ENCODE data around the gene NNAT. TPM values are rescaled to one million over a fixed set of nuclear protein-coding genes. Genes with fewer than 3 reads are reported as not detected.
A peak's percentile ranks its signal among the peaks of the same experiment; 100 is the strongest.

The NNAT gene
- total RNA-seq, 2 experiments from 2014 or later: 0.50 to 0.91 TPM

DNA sequence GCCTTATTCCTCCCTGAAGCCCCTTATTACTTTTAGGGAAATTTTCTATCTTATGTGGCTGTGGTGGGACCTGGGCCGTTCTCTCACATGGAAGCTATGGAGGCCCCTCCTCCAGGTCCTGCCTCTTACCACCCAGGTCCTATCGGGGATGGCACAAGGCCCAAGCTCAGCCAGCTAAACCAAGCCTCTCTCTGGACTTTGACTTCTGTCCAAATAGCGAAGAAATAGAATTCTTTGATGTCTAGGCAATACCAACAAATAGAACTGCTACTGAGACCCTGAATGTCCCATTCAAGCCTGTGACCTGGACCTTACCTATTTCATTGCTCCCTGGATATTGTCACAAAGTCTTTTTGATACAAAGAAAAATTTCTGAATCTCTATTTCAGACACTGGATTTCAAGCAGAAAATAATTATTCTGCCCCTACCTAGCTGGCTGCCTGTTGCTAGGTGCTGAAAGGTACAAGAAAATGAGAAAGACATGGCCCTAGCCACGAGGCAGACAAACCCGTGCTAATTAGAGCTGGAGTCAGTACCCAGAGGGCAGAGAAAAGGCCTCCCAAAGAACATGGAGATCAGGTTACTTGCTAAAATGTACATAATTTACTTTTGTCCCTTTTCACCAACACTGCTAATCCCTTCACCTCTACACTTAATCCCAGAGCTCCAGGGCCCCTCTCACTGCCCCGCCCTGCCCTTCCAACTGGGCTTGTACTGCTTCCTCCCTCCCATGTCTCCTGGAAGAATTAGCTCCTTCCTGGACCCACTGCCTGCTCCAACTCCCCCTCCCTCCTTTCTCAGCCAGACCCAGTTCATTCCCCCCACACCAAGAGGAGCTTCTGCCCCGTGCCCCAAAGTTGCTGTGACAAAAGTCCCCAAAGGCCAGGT is 15.5 kb upstream of the NNAT start:
- Mint-ChIP-seq H3K9me3 (no peaks in the 10 kb centered on the region), H3K27ac (no peak overlapping the region), H3K36me3 (ENCODE audit: low read depth) (no peaks in the 10 kb centered on the region), H3K4me3 (no peak overlapping the region), H3K4me1 (ENCODE audit: low read depth) (no peaks in the 10 kb centered on the region), H3K27me3 (ENCODE audit: low read depth) (no peaks in the 10 kb centered on the region)
- intact Hi-C loops (cut with micrococcal nuclease): no loop called here
- CTCF ChIA-PET: interaction anchor here (0.8 kb wide), 1 partner anchor 16 kb away, joined by 3 read pairs; no protein-coding TSS in a partner anchor
- DNase-seq: no peak

DNA sequence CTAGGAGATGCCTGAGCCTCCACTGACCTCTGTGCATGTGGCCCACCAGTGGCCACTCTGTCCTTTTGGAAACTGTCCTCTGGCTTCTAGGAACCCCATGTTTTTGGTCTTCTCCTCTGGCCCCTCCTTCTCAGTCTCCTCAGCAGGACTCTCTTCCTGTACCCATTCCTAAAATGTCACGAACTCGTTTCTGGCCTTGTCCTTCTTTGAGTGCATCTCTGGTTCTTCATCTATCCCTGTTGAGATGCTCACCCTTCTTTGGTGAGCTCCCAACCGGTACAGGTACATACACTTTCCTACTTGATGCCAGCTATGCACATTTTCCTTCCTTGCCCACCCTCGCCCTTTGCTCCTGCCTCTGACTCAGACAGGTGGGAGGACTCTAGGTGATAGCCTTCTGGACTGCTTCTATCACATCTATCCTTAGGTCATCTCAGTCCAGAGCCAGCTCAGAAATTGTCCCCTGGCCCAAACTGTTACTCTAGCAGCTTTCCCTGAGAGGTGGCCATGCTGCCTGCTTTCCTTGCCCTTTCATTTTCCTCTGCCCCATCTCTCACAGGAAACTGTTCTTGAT is 14.8 kb upstream of the NNAT start:
- peaks cover 2% of the 10 kb centered on the region for H3K36me3 Mint-ChIP-seq (ENCODE audit: low read depth)
- CTCF ChIA-PET: interaction anchor here (0.6 to 0.8 kb wide), 2 partner anchors 17 to 144 kb away, joined by 3 to 5 read pairs; no protein-coding TSS in a partner anchor
- no peak for DNase-seq
- no peaks in the 10 kb centered on the region for H3K27me3 Mint-ChIP-seq (ENCODE audit: low read depth)
- H3K9me3 Mint-ChIP-seq: no peaks in the 10 kb centered on the region
- intact Hi-C loops (cut with micrococcal nuclease): no loop called here
- no peak overlapping the region for H3K27ac Mint-ChIP-seq
- no peak overlapping the region for H3K4me3 Mint-ChIP-seq
- H3K4me1 Mint-ChIP-seq (ENCODE audit: low read depth): no peaks in the 10 kb centered on the region

DNA sequence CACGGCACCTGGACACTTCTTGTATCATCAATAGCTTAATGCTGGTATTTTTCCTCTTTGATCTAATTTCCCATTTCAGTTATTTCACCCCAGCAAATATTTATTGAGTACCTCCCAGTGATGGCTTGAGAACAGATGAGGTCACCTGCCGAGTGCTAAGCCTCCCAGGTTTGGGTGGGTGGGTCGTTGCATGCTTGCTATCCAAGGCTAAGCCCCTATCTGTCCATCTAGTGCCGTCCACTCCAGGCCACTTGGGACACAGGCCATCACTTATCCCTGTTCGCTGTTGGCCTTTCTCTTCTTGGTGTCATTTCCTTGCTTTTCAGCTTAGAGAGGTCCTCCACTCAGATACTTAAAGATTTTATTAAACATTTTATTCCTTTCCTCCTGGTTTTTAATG is 10.8 kb upstream of the NNAT start:
- intact Hi-C loops (cut with micrococcal nuclease): no loop called here
- Mint-ChIP-seq H3K9me3 (no peaks in the 10 kb centered on the region), H3K27me3 (ENCODE audit: low read depth) (no peaks in the 10 kb centered on the region), H3K36me3 (ENCODE audit: low read depth) (peaks cover 5% of the 10 kb centered on the region), H3K4me1 (ENCODE audit: low read depth) (no peaks in the 10 kb centered on the region), H3K4me3 (no peak overlapping the region), H3K27ac (no peak overlapping the region)
- CTCF ChIA-PET: no interaction called here
- DNase-seq: no peak

DNA sequence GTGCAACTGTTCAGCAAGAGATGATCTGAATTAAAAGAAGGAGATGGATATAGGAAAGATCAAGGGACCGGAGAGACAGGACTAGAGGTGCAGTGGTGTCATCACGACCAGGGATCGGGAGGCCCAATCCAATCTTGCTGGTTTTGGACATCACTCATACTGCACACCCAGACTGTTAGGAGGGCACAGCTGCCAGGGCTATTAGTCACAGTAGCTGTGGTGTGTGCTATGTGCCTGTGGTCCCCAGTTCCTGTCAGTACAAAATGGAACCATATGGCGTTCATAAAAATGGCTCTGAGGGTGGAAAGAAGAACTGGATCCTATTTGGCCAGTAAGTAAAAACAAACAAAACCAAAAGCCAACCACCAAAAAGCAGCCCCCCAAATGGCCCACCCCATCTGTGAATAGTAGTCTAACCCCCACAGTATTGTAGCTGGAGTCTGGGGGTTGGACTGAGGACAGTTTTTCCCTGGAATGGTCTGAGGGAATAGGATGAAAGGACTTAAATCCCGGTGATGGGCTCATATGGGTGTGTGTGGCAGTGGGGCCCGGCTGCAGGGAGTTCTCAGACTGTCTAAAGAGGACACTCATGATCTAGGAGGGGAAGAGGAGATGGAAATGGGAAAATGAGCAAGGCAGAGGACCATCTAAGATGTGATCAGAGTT is 9.3 kb upstream of the NNAT start:
- Mint-ChIP-seq H3K27me3 (ENCODE audit: low read depth) (no peaks in the 10 kb centered on the region), H3K9me3 (no peaks in the 10 kb centered on the region), H3K36me3 (ENCODE audit: low read depth) (peaks cover 5% of the 10 kb centered on the region), H3K27ac (no peak overlapping the region), H3K4me1 (ENCODE audit: low read depth) (peaks cover 3% of the 10 kb centered on the region), H3K4me3 (no peak overlapping the region)
- intact Hi-C loops (cut with micrococcal nuclease): no loop called here
- no peak for DNase-seq
- CTCF ChIA-PET: interaction anchor here (0.6 to 1.0 kb wide), 2 partner anchors 52 to 652 kb away, joined by 3 to 5 read pairs; no protein-coding TSS in a partner anchor

DNA sequence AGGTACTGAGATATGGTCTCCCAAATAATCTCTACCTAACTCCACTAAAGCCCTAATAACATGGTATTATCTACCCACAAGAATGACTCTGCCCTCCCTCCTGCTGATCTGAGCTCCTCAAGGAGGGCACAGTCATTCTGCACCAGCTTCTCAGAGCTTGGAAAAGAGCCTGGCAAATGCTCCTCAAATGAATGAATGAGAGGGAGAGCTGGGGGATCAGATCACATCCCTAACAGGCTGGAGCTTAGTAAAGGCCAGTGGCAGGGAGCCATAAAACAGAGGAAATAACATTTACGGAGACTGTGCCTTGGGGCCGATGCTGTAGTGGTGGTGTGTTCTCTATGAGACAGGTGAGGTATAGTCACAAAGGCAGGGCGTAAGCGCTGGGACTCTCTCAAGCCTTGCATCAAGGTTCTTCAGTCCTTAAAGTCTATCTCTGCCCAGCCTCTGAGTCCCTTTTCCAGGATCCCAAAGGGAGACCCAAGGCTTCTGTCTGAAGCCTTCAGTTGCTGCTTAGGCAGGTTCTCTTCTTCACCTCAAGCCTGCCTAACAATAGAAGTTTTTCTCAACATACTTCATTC is 7.2 kb upstream of the NNAT start:
- Mint-ChIP-seq H3K9me3 (no peaks in the 10 kb centered on the region), H3K27me3 (ENCODE audit: low read depth) (no peaks in the 10 kb centered on the region), H3K4me3 (no peak overlapping the region), H3K36me3 (ENCODE audit: low read depth) (peaks cover 12% of the 10 kb centered on the region), H3K27ac (no peak overlapping the region), H3K4me1 (ENCODE audit: low read depth) (peaks cover 3% of the 10 kb centered on the region)
- intact Hi-C loops (cut with micrococcal nuclease): no loop called here
- CTCF ChIA-PET: interaction anchor here (1.2 kb wide), 1 partner anchor 21 kb away, joined by 3 read pairs; no protein-coding TSS in a partner anchor
- no peak for DNase-seq

DNA sequence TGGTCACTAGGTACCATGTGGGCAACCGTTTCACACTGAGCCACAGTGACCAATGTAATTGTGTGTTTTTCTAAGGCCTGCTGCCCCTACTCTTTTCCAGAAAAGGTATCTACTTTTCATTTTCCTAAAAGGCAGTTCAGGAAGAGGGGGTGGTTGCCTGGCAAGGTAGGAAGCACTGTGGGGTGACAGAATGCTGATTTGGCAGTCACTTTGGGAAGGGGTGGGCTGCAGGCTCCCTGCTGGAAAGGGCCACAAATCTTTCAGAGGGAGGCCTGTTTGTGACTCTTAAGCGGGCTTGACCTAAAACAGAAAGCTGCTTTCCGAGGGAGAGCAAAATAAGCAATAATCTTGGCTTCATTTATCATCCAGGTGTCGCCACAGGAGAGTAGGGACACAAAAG is 5.2 kb upstream of the NNAT start:
- Mint-ChIP-seq H3K27ac (no peak overlapping the region), H3K36me3 (ENCODE audit: low read depth) (peaks cover 12% of the 10 kb centered on the region), H3K4me3 (no peak overlapping the region), H3K27me3 (ENCODE audit: low read depth) (no peaks in the 10 kb centered on the region), H3K4me1 (ENCODE audit: low read depth) (peaks cover 9% of the 10 kb centered on the region), H3K9me3 (no peaks in the 10 kb centered on the region)
- CTCF ChIA-PET: no interaction called here
- DNase-seq: no peak
- intact Hi-C loops (cut with micrococcal nuclease): no loop called here

DNA sequence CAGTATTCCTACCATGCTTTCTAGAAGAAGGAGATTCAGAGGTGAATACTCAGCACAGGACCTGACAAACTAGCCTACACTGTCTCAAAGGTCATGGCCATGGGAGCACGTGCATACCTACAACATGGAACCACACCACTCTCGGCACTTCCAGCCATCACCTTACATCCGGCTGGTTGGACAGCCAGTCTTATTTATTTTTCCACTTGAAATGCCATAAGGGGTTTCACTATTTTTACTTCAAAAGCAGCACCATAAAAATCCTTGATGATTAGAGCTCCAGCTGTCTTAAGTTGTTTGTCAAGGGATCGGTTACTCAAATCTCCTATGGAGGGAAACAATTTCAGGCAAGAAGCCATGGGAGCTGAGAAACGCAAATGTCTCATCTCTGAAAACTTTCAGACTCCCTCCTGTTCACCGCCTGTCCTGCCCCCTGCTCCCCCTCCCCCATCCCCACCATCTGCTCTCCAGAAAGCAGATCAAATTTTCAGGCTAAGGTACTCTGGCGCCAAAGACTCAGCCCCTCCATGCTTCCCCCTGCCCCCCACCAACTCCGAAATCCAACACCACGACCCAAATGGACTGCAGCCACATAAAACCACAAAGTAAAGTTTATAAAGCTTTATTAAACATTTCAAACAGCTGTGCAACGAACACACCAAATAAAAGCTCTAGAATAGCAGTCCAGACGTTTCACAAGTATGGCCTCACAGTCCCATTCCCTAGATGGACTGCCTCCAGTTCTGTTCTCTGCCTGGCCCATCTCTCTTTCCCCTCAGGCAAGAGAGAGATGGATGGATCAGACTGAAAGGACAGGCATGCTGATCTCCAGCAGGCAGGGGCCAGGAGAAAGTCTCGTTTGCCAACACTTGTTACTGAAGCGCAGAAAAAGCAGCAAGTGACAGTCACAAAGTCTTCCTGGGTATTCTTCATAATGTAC is 4.0 kb upstream of the NNAT start:
- Mint-ChIP-seq H3K27ac (no peak overlapping the region), H3K27me3 (ENCODE audit: low read depth) (no peaks in the 10 kb centered on the region), H3K4me1 (ENCODE audit: low read depth) (peaks cover 11% of the 10 kb centered on the region), H3K9me3 (no peaks in the 10 kb centered on the region), H3K4me3 (no peak overlapping the region), H3K36me3 (ENCODE audit: low read depth) (peaks cover 8% of the 10 kb centered on the region)
- intact Hi-C loops (cut with micrococcal nuclease): no loop called here
- no peak for DNase-seq
- CTCF ChIA-PET: no interaction called here

DNA sequence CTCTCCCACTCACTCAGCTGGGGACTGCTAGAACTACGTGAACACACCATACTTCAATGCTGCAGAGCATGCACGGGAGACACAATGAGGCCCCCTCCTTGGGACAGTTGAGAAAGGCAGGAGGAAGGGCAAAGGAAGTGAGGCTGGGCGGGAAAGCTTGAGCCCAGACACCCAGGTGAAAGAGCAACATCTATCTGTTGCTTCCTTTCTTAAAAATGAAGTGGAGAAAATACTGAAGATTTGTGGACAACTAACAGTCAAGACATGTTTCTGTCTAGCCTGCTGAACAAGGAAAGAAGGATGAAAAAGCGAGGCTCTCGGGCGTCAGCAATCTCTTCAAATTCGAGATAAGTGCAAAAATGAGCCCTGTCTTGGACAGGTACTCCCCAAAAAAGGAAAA is 3.0 kb upstream of the NNAT start:
- no peaks in the 10 kb centered on the region for H3K27me3 Mint-ChIP-seq (ENCODE audit: low read depth)
- CTCF ChIA-PET: no interaction called here

DNA sequence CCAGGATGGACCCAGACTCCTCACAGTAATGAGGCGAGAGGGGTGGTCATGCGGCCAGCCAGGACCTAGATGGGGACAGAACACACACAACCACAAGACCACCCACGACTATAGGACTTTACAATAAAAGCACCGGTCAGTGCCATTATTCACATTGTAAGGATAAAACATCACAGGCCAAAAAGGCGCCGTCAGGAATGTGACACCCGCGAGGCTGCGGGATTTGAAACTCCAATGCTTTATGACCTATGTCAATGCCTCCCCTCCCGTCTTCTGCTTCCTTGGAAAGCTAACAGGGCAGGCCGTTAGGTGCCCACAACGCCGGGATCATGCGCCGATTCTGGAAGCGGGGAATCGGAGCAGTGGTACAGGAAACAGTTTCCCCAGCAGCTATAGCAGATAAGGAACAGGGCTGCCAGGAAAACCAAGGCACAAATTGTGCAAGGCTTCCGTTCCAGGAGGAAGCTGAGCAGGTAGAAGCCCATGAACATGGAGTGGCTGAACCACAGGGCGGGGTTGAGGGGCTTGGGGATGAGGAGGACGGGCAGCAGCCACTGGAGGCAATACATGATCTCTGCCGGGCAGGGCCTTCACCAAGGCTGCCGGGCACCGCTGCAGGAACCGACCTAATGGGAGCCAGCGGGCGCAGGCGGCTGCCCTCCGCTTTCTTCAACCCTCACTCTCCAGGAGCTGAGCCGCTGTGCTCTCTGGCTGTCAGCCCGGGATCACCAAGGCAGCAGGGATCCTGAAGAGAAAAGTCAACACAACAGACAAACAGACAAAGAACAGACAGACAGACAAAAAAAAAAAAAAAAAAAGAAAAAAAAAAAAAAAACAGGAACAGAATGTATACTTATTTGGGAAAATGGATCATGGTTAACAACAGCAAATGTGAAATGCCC is 2.2 kb upstream of the NNAT start:
- no peak for DNase-seq
- CTCF ChIA-PET: no interaction called here
- Mint-ChIP-seq H3K4me1 (ENCODE audit: low read depth) (peaks cover 19% of the 10 kb centered on the region), H3K36me3 (ENCODE audit: low read depth) (peaks cover 9% of the 10 kb centered on the region), H3K4me3 (no peak overlapping the region), H3K27ac (no peak overlapping the region), H3K9me3 (no peaks in the 10 kb centered on the region), H3K27me3 (ENCODE audit: low read depth) (no peaks in the 10 kb centered on the region)
- intact Hi-C loops (cut with micrococcal nuclease): no loop called here

More for the DNA sequence above, 3.0 kb upstream of the NNAT start:
- DNase-seq: no peak
- intact Hi-C loops (cut with micrococcal nuclease): no loop called here
- peaks cover 11% of the 10 kb centered on the region for H3K4me1 Mint-ChIP-seq (ENCODE audit: low read depth)
- H3K27ac Mint-ChIP-seq: no peak overlapping the region
- peaks cover 6% of the 10 kb centered on the region for H3K36me3 Mint-ChIP-seq (ENCODE audit: low read depth)
- no peaks in the 10 kb centered on the region for H3K9me3 Mint-ChIP-seq
- H3K4me3 Mint-ChIP-seq: no peak overlapping the region

DNA sequence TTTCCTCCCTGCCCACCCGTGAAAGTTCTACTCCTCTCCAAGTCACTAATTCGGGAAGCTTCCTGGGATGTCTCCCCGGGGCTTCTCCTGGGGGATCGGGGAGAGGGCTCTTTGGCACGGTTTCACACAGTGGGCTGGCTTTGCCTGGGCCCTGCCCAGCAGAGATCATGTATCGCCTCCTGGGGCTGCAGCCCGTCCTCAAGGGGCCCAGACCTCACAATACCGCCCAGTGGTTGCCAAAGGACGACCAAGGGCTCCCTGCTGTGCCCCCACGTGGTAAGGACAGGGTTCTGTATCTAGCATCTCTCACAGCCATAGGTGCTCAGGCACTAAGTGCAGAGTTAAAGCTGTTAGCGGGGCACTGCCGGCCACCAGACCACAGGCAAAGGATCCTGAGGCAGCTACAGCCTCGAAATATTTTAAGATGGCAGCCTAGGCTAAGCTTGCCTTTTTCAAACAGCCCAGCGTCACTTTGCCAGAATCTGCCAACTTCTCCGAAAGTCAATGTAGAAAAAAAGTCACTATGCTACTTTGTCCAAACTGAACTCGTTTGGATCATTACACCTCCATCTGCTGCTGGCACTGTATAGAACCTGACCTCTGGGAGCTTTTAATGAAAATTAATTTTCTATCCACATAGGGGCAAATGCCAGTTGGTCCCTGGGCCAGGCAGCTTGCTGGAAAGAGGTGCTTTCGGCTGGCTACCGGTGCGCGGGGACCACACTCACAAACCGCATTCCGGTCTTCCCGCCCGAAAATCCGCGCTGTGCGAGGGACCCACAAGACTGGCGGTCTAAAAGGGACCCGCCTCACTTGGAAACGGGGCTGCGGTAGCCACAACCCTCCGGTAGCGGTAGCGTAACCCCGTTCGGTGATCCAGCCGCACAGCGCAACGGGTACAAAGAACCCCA is 1.3 kb upstream of the NNAT start:
- CTCF ChIA-PET: no interaction called here
- H3K27ac Mint-ChIP-seq: no peak overlapping the region
- no peaks in the 10 kb centered on the region for H3K9me3 Mint-ChIP-seq
- H3K4me3 Mint-ChIP-seq: peak overlapping the region; percentile 64
- no peak for DNase-seq
- intact Hi-C loops (cut with micrococcal nuclease): no loop called here
- no peaks in the 10 kb centered on the region for H3K27me3 Mint-ChIP-seq (ENCODE audit: low read depth)
- peaks cover 9% of the 10 kb centered on the region for H3K36me3 Mint-ChIP-seq (ENCODE audit: low read depth)
- H3K4me1 Mint-ChIP-seq (ENCODE audit: low read depth): peaks cover 27% of the 10 kb centered on the region
